Loucy (cell line): ENCODE data around the gene ATP1B3.

Experiments
- CTCF ChIP-seq: fragments of 200-600 bp; sonication (generic); conservative IDR thresholded peaks from 2 replicates; pipeline ENCODE4 v1.5.1; 2014; ENCODE audit warnings: mild to moderate bottlenecking, antibody characterized with exemption, low read length
- EZH2phosphoT487 ChIP-seq: fragments of 200-600 bp; IDR thresholded peaks from 2 replicates; pipeline ENCODE4 v1.6.1; 2018; ENCODE audit warnings: antibody characterized with exemption, mild to moderate bottlenecking, moderate library complexity, borderline replicate concordance

- TF ChIP-seq CTCF (no peak), EZH2phosphoT487 (no peak)
These were observed 48.0 kb upstream of the ATP1B3 start for GRCh38 chr3:141828487-141828886.
